H1 (cell line): ENCODE data around the gene C4orf46. TPM values are rescaled to one million over a fixed set of nuclear protein-coding genes. Genes with fewer than 3 reads are reported as not detected.

ENCODE experiments used
- CTCF ChIA-PET: fragments of 300-600 bp; sonication (Branson Sonifier 250); formaldehyde crosslinking; loops from one replicate; lab custom pipeline; 2021; ENCODE audit not compliant: partially characterized antibody; lab: Charles Lee
- POLR2A ChIA-PET: fragments of 300-600 bp; sonication (Branson Sonifier 250); formaldehyde crosslinking; loops from one replicate; lab custom pipeline; 2021; ENCODE audit warnings: inconsistent platforms; ENCODE audit not compliant: partially characterized antibody; lab: Charles Lee
- DNase-seq, 2 experiments: peaks; one replicate each; pipeline versions ENCODE4 v3.0.0 to v3.0.0-alpha.2; 2010 to 2022; ENCODE audit warnings: low spot score in 2 of 2, low read depth in 1 of 2, mixed read lengths in 1 of 2
- FAIRE-seq: peaks from 2 replicates; lab custom pipeline; 2011; peaks lifted over from hg19 to GRCh38; lab: Jason Lieb, UNC
- H2AFZ ChIP-seq: 2 replicates; pipeline ENCODE4 v1.8.1; 2012; ENCODE audit warnings: low read length, inconsistent platforms
- H2AK5ac ChIP-seq: 2 replicates; pipeline ENCODE4 v1.6.1; 2013; ENCODE audit warnings: low read depth, low read length
- H2BK120ac ChIP-seq: replicated peaks from 2 replicates; pipeline ENCODE3; 2013; ENCODE audit warnings: low read depth, low read length, inconsistent platforms
- H2BK12ac ChIP-seq: 2 replicates; pipeline ENCODE4 v1.6.1; 2013; ENCODE audit warnings: low read depth, low read length
- H2BK15ac ChIP-seq: 2 replicates; pipeline ENCODE4 v1.6.1; 2013; ENCODE audit warnings: low read length
- H2BK20ac ChIP-seq: 2 replicates; pipeline ENCODE4 v1.6.1; 2013; ENCODE audit warnings: low read length
- H2BK5ac ChIP-seq: 2 replicates; pipeline ENCODE4 v1.6.1; 2013; ENCODE audit warnings: low read depth, low read length
- H3K14ac ChIP-seq: 2 replicates; pipeline ENCODE4 v1.6.1; 2013; ENCODE audit warnings: inconsistent platforms; ENCODE audit not compliant: insufficient read length
- H3K18ac ChIP-seq: 2 replicates; pipeline ENCODE4 v1.6.1; 2013; ENCODE audit warnings: low read length; ENCODE audit errors: extremely low read depth
- H3K23ac ChIP-seq: 2 replicates; pipeline ENCODE4 v1.6.1; 2013; ENCODE audit warnings: inconsistent platforms; ENCODE audit not compliant: insufficient read length
- H3K23me2 ChIP-seq: 2 replicates; pipeline ENCODE4 v1.6.1; 2013; ENCODE audit warnings: low read depth, low read length
- H3K27ac ChIP-seq: 2 replicates; pipeline ENCODE4 v1.6.1; 2011; ENCODE audit warnings: low read depth, low read length, inconsistent platforms
- H3K27me3 ChIP-seq, 4 experiments: replicated peaks in 1 of 4; 1 replicate in 1 of 4; 2 replicates in 3 of 4; pipeline versions ENCODE4 v1.6.1 to v1.8.1; 2011 to 2013; ENCODE audit warnings: low read length in 3 of 4, mild to moderate bottlenecking in 3 of 4, inconsistent platforms in 2 of 4, mixed read lengths in 2 of 4, moderate library complexity in 1 of 4; ENCODE audit not compliant: control insufficient read depth in 3 of 4, insufficient read depth in 3 of 4; ENCODE audit errors: extremely low read depth in 1 of 4
- H3K36me3 ChIP-seq, 4 experiments: 2 replicates each; pipeline versions ENCODE4 v1.6.1 to v1.8.1; 2011 to 2013; ENCODE audit warnings: mild to moderate bottlenecking in 4 of 4, low read length in 3 of 4, moderate library complexity in 2 of 4, control low read depth in 1 of 4, inconsistent platforms in 1 of 4; ENCODE audit not compliant: insufficient read depth in 4 of 4, control insufficient read depth in 2 of 4
- H3K4ac ChIP-seq: replicated peaks from 2 replicates; pipeline ENCODE3; 2013; ENCODE audit warnings: low read length, low read depth, mixed read lengths, inconsistent platforms; ENCODE audit not compliant: insufficient read length
- H3K4me1 ChIP-seq, 4 experiments: replicated peaks in 1 of 4; 1 replicate in 1 of 4; 2 replicates in 3 of 4; pipeline versions ENCODE4 v1.6.1 to v1.8.1; 2011 to 2013; ENCODE audit warnings: low read length in 3 of 4, inconsistent platforms in 2 of 4, mixed read lengths in 1 of 4; ENCODE audit not compliant: insufficient read depth in 4 of 4, control insufficient read depth in 3 of 4
- H3K4me2 ChIP-seq, 2 experiments: 2 replicates each; pipeline versions ENCODE4 v1.6.1 to v1.8.1; 2011 to 2013; ENCODE audit warnings: low read depth in 2 of 2, low read length in 2 of 2, control low read depth in 1 of 2, inconsistent platforms in 1 of 2, mild to moderate bottlenecking in 1 of 2; ENCODE audit not compliant: insufficient read depth in 1 of 2
- H3K4me3 ChIP-seq, 4 experiments: fragments of 200-600, 300-600 bp in 1 of 4; sonication (generic), shearing (Covaris generic), sonication (Bioruptor Twin) in 1 of 4; 2 replicates each; pipeline versions ENCODE4 v1.5.1 to v1.8.1; 2011 to 2016; ENCODE audit warnings: low read length in 4 of 4, low read depth in 3 of 4, control low read depth in 2 of 4, inconsistent platforms in 2 of 4, mild to moderate bottlenecking in 2 of 4, mixed read lengths in 1 of 4, moderate library complexity in 1 of 4; ENCODE audit not compliant: insufficient read depth in 2 of 4; ENCODE audit errors: extremely low read depth in 1 of 4
- H3K56ac ChIP-seq: replicated peaks from 2 replicates; pipeline ENCODE3; 2013; ENCODE audit warnings: low read depth, mild to moderate bottlenecking, mixed read lengths, low read length, inconsistent platforms; ENCODE audit not compliant: insufficient read length
- H3K79me1 ChIP-seq: 2 replicates; pipeline ENCODE4 v1.6.1; 2013; ENCODE audit warnings: low read depth, low read length, control low read depth
- H3K79me2 ChIP-seq, 2 experiments: 2 replicates each; pipeline versions ENCODE4 v1.6.1 to v1.8.1; 2012 to 2013; ENCODE audit warnings: low read length in 2 of 2, mild to moderate bottlenecking in 2 of 2, inconsistent platforms in 1 of 2; ENCODE audit not compliant: insufficient read depth in 2 of 2, control insufficient read depth in 1 of 2
- H3K9ac ChIP-seq, 4 experiments: replicated peaks in 1 of 4; 1 replicate in 1 of 4; 2 replicates in 3 of 4; pipeline versions ENCODE4 v1.6.1 to v1.8.1; 2011 to 2013; ENCODE audit warnings: low read depth in 3 of 4, low read length in 3 of 4, control low read depth in 2 of 4, mild to moderate bottlenecking in 2 of 4, moderate library complexity in 2 of 4, inconsistent platforms in 1 of 4; ENCODE audit errors: extremely low read depth in 1 of 4
- H3K9me3 ChIP-seq, 2 experiments: 2 replicates each; pipeline versions ENCODE4 v1.6.1 to v1.8.1; 2012 to 2013; ENCODE audit warnings: mild to moderate bottlenecking in 2 of 2, moderate library complexity in 2 of 2, control low read depth in 1 of 2, inconsistent platforms in 1 of 2, low read depth in 1 of 2, low read length in 1 of 2, mixed read lengths in 1 of 2; ENCODE audit not compliant: insufficient read depth in 2 of 2
- H4K20me1 ChIP-seq, 2 experiments: replicated peaks in 1 of 2; 2 replicates each; pipeline versions ENCODE3 to v1.8.1; 2011 to 2013; ENCODE audit warnings: inconsistent platforms in 2 of 2, low read length in 2 of 2, mild to moderate bottlenecking in 1 of 2; ENCODE audit not compliant: insufficient read depth in 2 of 2, control insufficient read depth in 1 of 2
- H4K5ac ChIP-seq: 2 replicates; pipeline ENCODE4 v1.6.1; 2013; ENCODE audit warnings: low read length, low read depth, mixed read lengths, inconsistent platforms; ENCODE audit not compliant: insufficient read length
- H4K8ac ChIP-seq: 2 replicates; pipeline ENCODE4 v1.8.0; 2013; ENCODE audit warnings: mild to moderate bottlenecking, moderate library complexity, low read length, inconsistent platforms; ENCODE audit not compliant: insufficient read depth; ENCODE audit errors: extremely low read depth
- H4K91ac ChIP-seq: replicated peaks from 2 replicates; pipeline ENCODE3; 2013; ENCODE audit warnings: low read length, mixed read lengths, inconsistent platforms; ENCODE audit not compliant: insufficient read length
- CTBP2 ChIP-seq: IDR thresholded peaks from 2 replicates; pipeline ENCODE4 v1.7.0; 2011; ENCODE audit warnings: borderline replicate concordance, mild to moderate bottlenecking, moderate library complexity, mixed read lengths, low read length; ENCODE audit not compliant: insufficient read depth, insufficient read length
- SIX5 ChIP-seq: IDR thresholded peaks from 2 replicates; pipeline ENCODE4 v1.6.1; 2011; ENCODE audit warnings: mild to moderate bottlenecking, low read depth, low read length
- whole genome bisulfite sequencing, 2 experiments: shearing (Covaris generic) in 1 of 2; methylation state at CpG; one replicate each; pipeline versions ENCODE4 v1.1.6 to v1.1.7; 2013 to 2015; ENCODE audit warnings: low lambda C conversion rate in 2 of 2, mixed read lengths in 2 of 2, inconsistent platforms in 1 of 2, low coverage in 1 of 2, missing lambda C conversion rate in 1 of 2; ENCODE audit not compliant: insufficient replicate concordance in 2 of 2, insufficient coverage in 1 of 2, insufficient read length in 1 of 2; ENCODE audit errors: extremely low coverage in 1 of 2, missing lambda C conversion rate in 1 of 2; 5-methylcytosine and 5-hydroxymethylcytosine counted together
- polyA plus RNA-seq, 7 experiments: library from polyadenylated mRNA; depleted of rRNA in 3 of 7; stranded (reverse) in 5 of 7; unstranded in 2 of 7; fragments of >200 nt in 5 of 7; fragments of 200-250 nt in 2 of 7; gene quantifications; 1 replicate in 5 of 7; 2 replicates in 1 of 7; 4 replicates in 1 of 7; pipeline versions ENCODE4 v1.2.1 to v1.2.3, GENCODE V29; 2011 to 2013; ENCODE audit warnings: missing spikeins in 2 of 7, mixed read lengths in 2 of 7
- total RNA-seq: library from RNA; stranded (reverse); fragmentation: NEBNext Ultra II Directional; extraction: Animal tissue kit (Norgen Biotek cat#: 25700); gene quantifications from 2 replicates; pipeline ENCODE4 v1.2.1, GENCODE V29; 2021

Gene C4orf46
- total and polyA plus RNA-seq, 2 of the 8 experiments (the other 6 are each of a cell fraction or from before 2014, with no cell fraction given) = 19.8 to 28.6 TPM

GRCh38 chr4:158669310-158669709, 2.4 kb downstream of the C4orf46 start:
- POLR2A ChIA-PET = no interaction called here
- H3K79me2 ChIP-seq = peaks cover 4 to 45% of the 10 kb centered on the region in 2 experiments

More at GRCh38 chr4:158669310-158669709, 2.4 kb downstream of the C4orf46 start:
- Histone ChIP-seq H3K4me1 (peaks cover 0 to 3% (median 2%) of the 10 kb centered on the region in 4 experiments; a peak in 2 of 7 replicates), H3K23me2 (peaks cover 11% of the 10 kb centered on the region), H3K9me3 (peaks cover 0 to 4% of the 10 kb centered on the region in 2 experiments; a peak in 1 of 4 replicates), H3K27me3 (no peaks in the 10 kb centered on the region), H3K14ac (no peak overlapping the region), H2AK5ac (no peak overlapping the region), H2BK15ac (no peak overlapping the region), H3K18ac (no peak overlapping the region), H3K36me3 (peaks cover 0 to 15% (median 3%) of the 10 kb centered on the region in 4 experiments; a peak in 5 of 8 replicates), H2BK120ac (no peak overlapping the region), H3K56ac (no peak overlapping the region), H4K8ac (no peak overlapping the region), H3K4me2 (no peak overlapping the region; a peak in 1 of 4 replicates), H2BK12ac (no peak overlapping the region), H3K4me3 (no peak overlapping the region), H3K23ac (no peak overlapping the region), H4K91ac (no peak overlapping the region), H2BK20ac (no peak overlapping the region), H2BK5ac (no peak overlapping the region), H3K79me1 (0 out of 2 replicates have a peak, but pooled peaks cover 3% of the 10 kb centered on the region), H2AFZ (no peak overlapping the region), H3K27ac (no peak overlapping the region), H3K4ac (no peak overlapping the region), H3K9ac (no peak overlapping the region), H4K5ac (no peak overlapping the region), H4K20me1 (no peaks in the 10 kb centered on the region)
- 94% methylated on average over 7 of the region's 7 CpGs; no CpG with 5 or more reads in 1 of the 2 experiments for WGBS, 2 experiments
- DNase-seq (no peak), FAIRE-seq (no peak)
- TF ChIP-seq SIX5 (no peak), CTBP2 (no peak)
- CTCF ChIA-PET = interaction anchor here (0.7 to 2.0 kb wide), 6 partner anchors 9 to 520 kb away, joined by 3 to 8 read pairs (median 4); no protein-coding TSS in a partner anchor
